Mammary epithelial cell (primary cell): ENCODE data around the gene ACAA1.

Experiments
- EZH2 ChIP-seq: IDR thresholded peaks from 2 replicates; pipeline ENCODE4 v1.6.1; 2012; ENCODE audit warnings: low read length, inconsistent platforms, borderline replicate concordance
- TF ChIP-seq, protein P1 (sequence below), 2 donors: IDR thresholded peaks in 1 of 2; conservative IDR thresholded peaks in 1 of 2; 2 replicates each; pipeline ENCODE4 v1.5.1; 2011 to 2012; ENCODE audit warnings: inconsistent platforms in 2 of 2, low read length in 2 of 2, mild to moderate bottlenecking in 2 of 2, control low read depth in 1 of 2, low read depth in 1 of 2; ENCODE audit not compliant: insufficient read depth in 1 of 2; ENCODE audit errors: extremely low read depth in 1 of 2

DNA sequence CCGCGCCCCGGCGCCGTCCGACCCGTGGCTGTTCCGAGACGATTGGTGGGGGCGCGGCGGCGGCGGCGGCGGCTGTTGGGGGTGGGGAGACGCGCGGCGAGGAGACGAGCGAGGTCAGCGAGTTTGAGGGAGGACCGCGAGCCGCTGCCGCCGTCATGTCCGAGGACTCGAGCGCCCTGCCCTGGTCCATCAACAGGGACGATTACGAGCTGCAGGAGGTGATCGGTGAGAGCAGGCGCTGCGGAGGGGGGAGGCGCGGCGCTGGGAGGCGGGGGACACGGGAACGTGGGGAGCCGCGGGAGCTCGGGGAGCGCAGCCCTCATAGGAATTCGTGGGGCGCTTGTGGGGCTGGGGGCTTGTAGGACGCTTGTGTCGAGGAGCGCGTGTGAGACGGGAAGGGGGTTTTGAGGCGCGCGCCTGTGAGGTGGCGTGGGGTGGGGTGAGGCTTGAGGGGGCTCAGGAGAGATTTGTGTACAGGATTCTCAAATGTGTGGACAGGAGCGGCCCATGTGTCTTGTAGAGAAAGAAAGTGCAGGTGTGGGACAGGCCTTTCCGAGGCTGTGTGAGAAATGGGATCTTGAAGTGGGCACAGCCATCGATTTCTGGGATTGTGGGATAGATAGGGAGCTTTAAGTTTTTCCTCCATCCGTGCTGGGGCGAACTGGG lies 28.9 kb upstream of the ACAA1 start:
- TF ChIP-seq, protein P1, sequence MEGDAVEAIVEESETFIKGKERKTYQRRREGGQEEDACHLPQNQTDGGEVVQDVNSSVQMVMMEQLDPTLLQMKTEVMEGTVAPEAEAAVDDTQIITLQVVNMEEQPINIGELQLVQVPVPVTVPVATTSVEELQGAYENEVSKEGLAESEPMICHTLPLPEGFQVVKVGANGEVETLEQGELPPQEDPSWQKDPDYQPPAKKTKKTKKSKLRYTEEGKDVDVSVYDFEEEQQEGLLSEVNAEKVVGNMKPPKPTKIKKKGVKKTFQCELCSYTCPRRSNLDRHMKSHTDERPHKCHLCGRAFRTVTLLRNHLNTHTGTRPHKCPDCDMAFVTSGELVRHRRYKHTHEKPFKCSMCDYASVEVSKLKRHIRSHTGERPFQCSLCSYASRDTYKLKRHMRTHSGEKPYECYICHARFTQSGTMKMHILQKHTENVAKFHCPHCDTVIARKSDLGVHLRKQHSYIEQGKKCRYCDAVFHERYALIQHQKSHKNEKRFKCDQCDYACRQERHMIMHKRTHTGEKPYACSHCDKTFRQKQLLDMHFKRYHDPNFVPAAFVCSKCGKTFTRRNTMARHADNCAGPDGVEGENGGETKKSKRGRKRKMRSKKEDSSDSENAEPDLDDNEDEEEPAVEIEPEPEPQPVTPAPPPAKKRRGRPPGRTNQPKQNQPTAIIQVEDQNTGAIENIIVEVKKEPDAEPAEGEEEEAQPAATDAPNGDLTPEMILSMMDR (conservative IDR thresholded peaks at IDR 0.05 in 1 of 2, IDR thresholded peaks at IDR 0.05 in 1 of 2; ENCODE audit: extremely low read depth in 1 of 2, insufficient read depth in 1 of 2, low read depth in 1 of 2, low read length in 2 of 2): no peak
- TF ChIP-seq EZH2: no peak
